Adrenal gland (tissue), 12 donors: Measurements from ENCODE around the gene ITGA11. TPM values are rescaled to one million over a fixed set of nuclear protein-coding genes. Genes with fewer than 3 reads are reported as not detected.
"Not testable (repeated sequence)": the region's sequence is repeated elsewhere in the genome, so short reads cannot be mapped to it uniquely, and the experiment has no call there.

Experiments used
- DNase-seq, 7 donors: peaks; one replicate each; pipeline ENCODE4 v3.0.0-alpha.2; 2019 to 2020
- H3K27ac ChIP-seq, 5 donors: fragments of 200-600 bp; sonication (generic) in 4 of 5; 1 replicate in 3 of 5; 2 replicates in 2 of 5; pipeline versions ENCODE4 v1.5.1 to v1.8.0; 2016 to 2020; ENCODE audit warnings: mild to moderate bottlenecking in 1 of 5
- H3K27me3 ChIP-seq: fragments of 200-600 bp; 2 replicates; pipeline ENCODE4 v1.8.0; 2021
- H3K36me3 ChIP-seq, 2 donors: fragments of 200-600 bp; replicated peaks in 1 of 2; 1 replicate in 1 of 2; 2 replicates in 1 of 2; pipeline versions ENCODE4 v1.5.1 to v1.8.0; 2018 to 2022
- H3K4me1 ChIP-seq, 2 donors: fragments of 200-600 bp; replicated peaks in 1 of 2; 1 replicate in 1 of 2; 2 replicates in 1 of 2; pipeline versions ENCODE4 v1.5.1 to v1.8.0; 2018 to 2021
- H3K4me3 ChIP-seq, 4 donors: fragments of 200-600 bp; sonication (generic) in 3 of 4; one replicate each; pipeline ENCODE4 v1.5.1; 2016 to 2018
- H3K9me3 ChIP-seq, 3 donors: fragments of 200-600 bp; sonication (generic) in 1 of 3; replicated peaks in 1 of 3; 1 replicate in 2 of 3; 2 replicates in 1 of 3; pipeline versions ENCODE4 v1.5.1 to v1.8.0; 2016 to 2021
- CTCF ChIP-seq, 6 experiments: fragments of 450-650 bp in 4 of 6; fragments of 200-600 bp in 2 of 6; sonication (generic) in 1 of 6; IDR thresholded peaks; 1 replicate in 5 of 6; 2 replicates in 1 of 6; pipeline versions ENCODE4 v1.5.1 to v1.8.0; 2016 to 2021; ENCODE audit warnings: antibody characterized with exemption in 6 of 6, mild to moderate bottlenecking in 2 of 6, moderate library complexity in 1 of 6
- POLR2A ChIP-seq, 2 donors: fragments of 450-650 bp; IDR thresholded peaks; one replicate each; pipeline ENCODE4 v1.6.1; 2017; ENCODE audit warnings: antibody characterized with exemption in 2 of 2, mild to moderate bottlenecking in 2 of 2, moderate library complexity in 1 of 2
- WGBS, 4 donors: extraction: QIAGEN DNeasy Blood & Tissue Kit in 2 of 4; methylation state at CpG; one replicate each; pipeline versions ENCODE4 v1.1.5 to v1.1.7; 2013 to 2017; 5-methylcytosine and 5-hydroxymethylcytosine counted together
- intact Hi-C, 2 donors: fragments of 100-400 bp; cut with DNase I; formaldehyde crosslinking; loops; one replicate each; pipeline versions ENCODE4 v1.14.1 to v1.15.0; 2022 to 2023
- polyA plus RNA-seq, 3 donors: library from polyadenylated mRNA; stranded (reverse); fragments of 200-250 nt in 2 of 3; fragments of 350-450 nt in 1 of 3; fragmentation: Illumina TruSeq in 1 of 3; extraction: RNeasy Lipid Tissue Mini Kit (QIAGEN cat#74804) in 1 of 3; gene quantifications; one replicate each; pipeline ENCODE4 v1.2.3, GENCODE V29; 2013 to 2014
- total RNA-seq, 9 donors: library from RNA; depleted of rRNA in 4 of 9; stranded (reverse); fragments of >200 nt in 4 of 9; fragments of 120-200 nt in 1 of 9; fragmentation: NEBNext Ultra II Directional in 1 of 9; extraction: Animal tissue kit (Norgen Biotek cat#: 25700) in 1 of 9; gene quantifications; one replicate each; pipeline versions ENCODE4 v1.1.0 to v1.2.4, GENCODE V29; 2013 to 2023
- donor health status: healthy with polysubstance abuse.
- donor health status: Bipolar disorder and iron deficiency.
- donor health status: DM: yes; HTN: yes; CAD: no.
- donor health status: DM: no; HTN: no; CAD: no.
- donor health status: DM: no; HTN: no; CAD: no.
- donor health status: DM: yes; HTN: yes; CAD: no.

Gene ITGA11
- total and polyA plus RNA-seq, 12 donors, result 1.4 to 52.5 (median 7.5) TPM

GRCh38 chr15:68401496-68402431, 30.2 kb downstream of the ITGA11 start:
- 76 to 84% (median 80%) methylated on average over 10 to 11 of the region's 11 CpGs for WGBS, 4 donors
- no peaks in the 10 kb centered on the region for H3K4me1 ChIP-seq
- no peak overlapping the region for H3K4me3 ChIP-seq
- H3K27me3 ChIP-seq, result no peaks in the 10 kb centered on the region
- no peak overlapping the region for H3K27ac ChIP-seq
- H3K9me3 ChIP-seq, result no peaks in the 10 kb centered on the region
- intact Hi-C loops, result no loop called here
- no peak for TF ChIP-seq POLR2A (IDR thresholded peaks at IDR 0.05)
- no peak for TF ChIP-seq CTCF (IDR thresholded peaks at IDR 0.05)
- DNase-seq, result peak in 2 of 7 donors; percentile 3 to 7
- H3K36me3 ChIP-seq, result no peaks in the 10 kb centered on the region

GRCh38 chr15:68400066-68400456, 31.9 kb downstream of the ITGA11 start:
- no peaks in the 10 kb centered on the region for H3K27me3 ChIP-seq
- no peak overlapping the region for H3K4me3 ChIP-seq
- H3K9me3 ChIP-seq, result no peaks in the 10 kb centered on the region
- no peak overlapping the region for H3K27ac ChIP-seq
- WGBS, 4 donors, result 73 to 87% (median 85%) methylated on average over 1 of the region's 1 CpG
- intact Hi-C loops, result no loop called here
- H3K36me3 ChIP-seq, result no peaks in the 10 kb centered on the region
- no peak for TF ChIP-seq POLR2A (IDR thresholded peaks at IDR 0.05)
- no peak for TF ChIP-seq CTCF (IDR thresholded peaks at IDR 0.05)
- no peak for DNase-seq
- no peaks in the 10 kb centered on the region for H3K4me1 ChIP-seq

- intact Hi-C loops, result no loop called here
- Histone ChIP-seq H3K27ac (no peak overlapping the region), H3K4me1 (no peaks in the 10 kb centered on the region), H3K36me3 (no peaks in the 10 kb centered on the region), H3K4me3 (no peak overlapping the region), H3K27me3 (no peaks in the 10 kb centered on the region), H3K9me3 (no peaks in the 10 kb centered on the region)
- WGBS, 4 donors, result 89 to 95% (median 94%) methylated on average over 5 of the region's 5 CpGs
- DNase-seq, result no peak
- TF ChIP-seq POLR2A (IDR thresholded peaks at IDR 0.05) (no peak), CTCF (IDR thresholded peaks at IDR 0.05) (no peak)
These were observed 32.6 kb downstream of the ITGA11 start for GRCh38 chr15:68399096-68400065.

GRCh38 chr15:68397999-68398398, 34.0 kb downstream of the ITGA11 start:
- not testable (repeated sequence) for H3K9me3 ChIP-seq

More at GRCh38 chr15:68397999-68398398, 34.0 kb downstream of the ITGA11 start:
- H3K36me3 ChIP-seq, H3K4me3 ChIP-seq, H3K27me3 ChIP-seq, H3K27ac ChIP-seq, DNase-seq, H3K4me1 ChIP-seq, intact Hi-C loops: not testable (repeated sequence)
- 100% methylated on average over 2 of the region's 3 CpGs; no CpG with 5 or more reads in 2 of the 4 donors for WGBS, 4 donors
